Osteocyte (in vitro differentiated cells): Measurements from ENCODE around the gene PHF19. TPM values are rescaled to one million over a fixed set of nuclear protein-coding genes. Genes with fewer than 3 reads are reported as not detected.

Experiments
- DNase-seq: peaks from one replicate; pipeline ENCODE4 v3.0.0; 2021; ENCODE audit warnings: mixed read lengths; ENCODE audit not compliant: unreplicated experiment; ENCODE audit errors: extremely low spot score
- H3K27ac Mint-ChIP-seq: one replicate; pipeline ENCODE4 v1.8.0; 2021; ENCODE audit warnings: mild to moderate bottlenecking, mixed read lengths; ENCODE audit not compliant: unreplicated experiment
- H3K27me3 Mint-ChIP-seq: one replicate; pipeline ENCODE4 v1.8.0; 2021; ENCODE audit warnings: mixed read lengths; ENCODE audit not compliant: unreplicated experiment
- H3K36me3 Mint-ChIP-seq: one replicate; pipeline ENCODE4 v1.8.0; 2021; ENCODE audit warnings: mixed read lengths; ENCODE audit not compliant: unreplicated experiment
- H3K4me1 Mint-ChIP-seq: one replicate; pipeline ENCODE4 v1.8.0; 2021; ENCODE audit warnings: mixed read lengths; ENCODE audit not compliant: unreplicated experiment
- H3K4me3 Mint-ChIP-seq: one replicate; pipeline ENCODE4 v1.8.0; 2021; ENCODE audit warnings: mild to moderate bottlenecking, moderate library complexity, mixed read lengths; ENCODE audit not compliant: unreplicated experiment
- H3K9me3 Mint-ChIP-seq: one replicate; pipeline ENCODE4 v1.8.0; 2021; ENCODE audit warnings: mixed read lengths; ENCODE audit not compliant: unreplicated experiment
- CTCF ChIP-seq: fragments of 200-600 bp; sonication (generic); IDR thresholded peaks from 2 replicates; pipeline ENCODE4 v1.5.0; 2021; ENCODE audit warnings: antibody characterized with exemption, mild to moderate bottlenecking, moderate library complexity
- total RNA-seq: library from RNA; stranded (reverse); gene quantifications from 2 replicates; pipeline ENCODE4 v1.2.1, GENCODE V29; 2021

The PHF19 gene
- total RNA-seq, 1 donor from 2014 or later = 194 TPM

- DNase-seq = no peak
- TF ChIP-seq CTCF = peak; percentile 49
- Mint-ChIP-seq H3K36me3 (peaks cover 11% of the 10 kb centered on the region), H3K4me3 (peak overlapping the region; percentile 49), H3K9me3 (peaks cover 4% of the 10 kb centered on the region), H3K27me3 (no peaks in the 10 kb centered on the region), H3K27ac (peak overlapping the region; percentile 100), H3K4me1 (peaks cover 71% of the 10 kb centered on the region)
Observed at GRCh38 chr9:120916588-120916987, 39.6 kb upstream of the PHF19 start.

GRCh38 chr9:120915854-120916470, 39.0 kb upstream of the PHF19 start:
- H3K27me3 Mint-ChIP-seq = no peaks in the 10 kb centered on the region
- TF ChIP-seq CTCF = no peak
- peaks cover 64% of the 10 kb centered on the region for H3K4me1 Mint-ChIP-seq
- peak overlapping the region; percentile 100 for H3K27ac Mint-ChIP-seq
- H3K9me3 Mint-ChIP-seq = peaks cover 4% of the 10 kb centered on the region
- H3K4me3 Mint-ChIP-seq = no peak overlapping the region
- H3K36me3 Mint-ChIP-seq = peaks cover 13% of the 10 kb centered on the region
- no peak for DNase-seq

GRCh38 chr9:120914953-120915352, 38.0 kb upstream of the PHF19 start:
- Mint-ChIP-seq H3K4me1 (peaks cover 56% of the 10 kb centered on the region), H3K27me3 (no peaks in the 10 kb centered on the region), H3K9me3 (peaks cover 4% of the 10 kb centered on the region), H3K36me3 (peaks cover 15% of the 10 kb centered on the region), H3K4me3 (no peak overlapping the region), H3K27ac (peak overlapping the region; percentile 82)
- no peak for TF ChIP-seq CTCF
- DNase-seq = no peak

- Mint-ChIP-seq H3K4me1 (peaks cover 55% of the 10 kb centered on the region), H3K36me3 (peaks cover 15% of the 10 kb centered on the region), H3K27ac (peak overlapping the region; percentile 82), H3K27me3 (no peaks in the 10 kb centered on the region), H3K4me3 (no peak overlapping the region), H3K9me3 (peaks cover 4% of the 10 kb centered on the region)
- no peak for DNase-seq
- no peak for TF ChIP-seq CTCF
Observed at GRCh38 chr9:120914396-120914795, 37.4 kb upstream of the PHF19 start.

- Mint-ChIP-seq H3K27ac (peak overlapping the region; percentile 27), H3K4me1 (peaks cover 48% of the 10 kb centered on the region)
- no peak for TF ChIP-seq CTCF
Observed at GRCh38 chr9:120913647-120914264, 36.8 kb upstream of the PHF19 start.

More at GRCh38 chr9:120913647-120914264, 36.8 kb upstream of the PHF19 start:
- Mint-ChIP-seq H3K36me3 (peaks cover 19% of the 10 kb centered on the region), H3K9me3 (peaks cover 4% of the 10 kb centered on the region), H3K4me3 (no peak overlapping the region), H3K27me3 (no peaks in the 10 kb centered on the region)
- DNase-seq = no peak
